Measurements from ENCODE around the gene PUM2. TPM values are rescaled to one million over a fixed set of nuclear protein-coding genes. Genes with fewer than 3 reads are reported as not detected.
A peak's percentile ranks its signal among the peaks of the same experiment; 100 is the strongest.

Gene PUM2
- polyA plus RNA-seq, 1 donor (not counting 4 experiments of a cell fraction or from before 2014, with no cell fraction given), result 47.5 TPM

- no peak for DNase-seq (ENCODE audit: low read depth, low spot score)
- Histone ChIP-seq H3K79me2 (ENCODE audit: control insufficient read depth, insufficient read depth, low read length) (peaks cover 82% of the 10 kb centered on the region), H3K9me3 (ENCODE audit: control insufficient read depth, low read depth, low read length) (no peaks in the 10 kb centered on the region), H3K4me2 (ENCODE audit: control insufficient read depth, extremely low read depth, insufficient read depth, low read depth, low read length) (peak overlapping the region; percentile 100), H4K20me1 (ENCODE audit: control insufficient read depth, extremely low read depth, insufficient read depth, low read length) (peaks cover 24% of the 10 kb centered on the region), H3K9me1 (ENCODE audit: control insufficient read depth, extremely low read depth, insufficient read depth, low read length) (no peaks in the 10 kb centered on the region), H3K27me3 (ENCODE audit: control insufficient read depth, extremely low read depth, insufficient read depth, low read length) (no peaks in the 10 kb centered on the region), H3K9ac (ENCODE audit: control insufficient read depth, extremely low read depth, insufficient read depth, low read length) (peak overlapping the region; percentile 96), H3K4me3 (ENCODE audit: control insufficient read depth in 2 of 3, extremely low read depth in 1 of 3, insufficient read depth in 2 of 3, low read depth in 1 of 3, low read length in 3 of 3) (peak overlapping the region; percentile 82 to 94 (median 91)), H3K4me1 (ENCODE audit: control insufficient read depth, extremely low read depth, insufficient read depth, low read length) (peaks cover 65% of the 10 kb centered on the region), H3K36me3 (ENCODE audit: control insufficient read depth in 2 of 2, extremely low read depth in 1 of 2, insufficient read depth in 2 of 2, low read length in 2 of 2) (peaks cover 8 to 53% of the 10 kb centered on the region in 2 experiments), H3K27ac (ENCODE audit: control insufficient read depth, insufficient read depth, low read length) (peak overlapping the region; percentile 96), H2AFZ (ENCODE audit: control insufficient read depth, low read length) (no peak overlapping the region)
- dilution Hi-C loops (cut with MboI; ENCODE audit: extremely low pct_ligation_motif_present, low sequenced_read_pairs), result no loop called here
- FAIRE-seq, result no peak
- TF ChIP-seq CTCF (optimal IDR thresholded peaks at IDR 0.05 in 1 of 3, IDR thresholded peaks at IDR 0.05 in 1 of 3, conservative IDR thresholded peaks at IDR 0.05 in 1 of 3; ENCODE audit: extremely low read depth in 1 of 3, insufficient read depth in 2 of 3, low read length in 3 of 3) (no peak), EZH2 (IDR thresholded peaks at IDR 0.05; ENCODE audit: low read length) (no peak)
Measured at GRCh38 chr2:20222014-20222768, 128.5 kb downstream of the PUM2 start.

- H2AFZ ChIP-seq (ENCODE audit: control insufficient read depth, low read length), result no peak overlapping the region
- dilution Hi-C loops (cut with MboI; ENCODE audit: extremely low pct_ligation_motif_present, low sequenced_read_pairs), result no loop called here
- peaks cover 71% of the 10 kb centered on the region for H3K4me1 ChIP-seq (ENCODE audit: control insufficient read depth, extremely low read depth, insufficient read depth, low read length)
- H3K4me3 ChIP-seq (ENCODE audit: control insufficient read depth in 2 of 3, extremely low read depth in 1 of 3, insufficient read depth in 2 of 3, low read depth in 1 of 3, low read length in 3 of 3), result peak overlapping the region; percentile 82 to 94 (median 91)
- H3K9me3 ChIP-seq (ENCODE audit: control insufficient read depth, low read depth, low read length), result no peaks in the 10 kb centered on the region
- peak; percentile 77 for FAIRE-seq
- H3K9ac ChIP-seq (ENCODE audit: control insufficient read depth, extremely low read depth, insufficient read depth, low read length), result peak overlapping the region; percentile 96
- peaks cover 11 to 59% of the 10 kb centered on the region in 2 experiments for H3K36me3 ChIP-seq (ENCODE audit: control insufficient read depth in 2 of 2, extremely low read depth in 1 of 2, insufficient read depth in 2 of 2, low read length in 2 of 2)
- H4K20me1 ChIP-seq (ENCODE audit: control insufficient read depth, extremely low read depth, insufficient read depth, low read length), result peaks cover 29% of the 10 kb centered on the region
- peak overlapping the region; percentile 100 for H3K4me2 ChIP-seq (ENCODE audit: control insufficient read depth, extremely low read depth, insufficient read depth, low read depth, low read length)
- no peaks in the 10 kb centered on the region for H3K9me1 ChIP-seq (ENCODE audit: control insufficient read depth, extremely low read depth, insufficient read depth, low read length)
- H3K79me2 ChIP-seq (ENCODE audit: control insufficient read depth, insufficient read depth, low read length), result peaks cover 89% of the 10 kb centered on the region
- TF ChIP-seq EZH2 (IDR thresholded peaks at IDR 0.05; ENCODE audit: low read length) (no peak), CTCF (optimal IDR thresholded peaks at IDR 0.05 in 1 of 3, IDR thresholded peaks at IDR 0.05 in 1 of 3, conservative IDR thresholded peaks at IDR 0.05 in 1 of 3; ENCODE audit: extremely low read depth in 1 of 3, insufficient read depth in 2 of 3, low read length in 3 of 3) (no peak)
- peak overlapping the region; percentile 96 for H3K27ac ChIP-seq (ENCODE audit: control insufficient read depth, insufficient read depth, low read length)
- no peak for DNase-seq (ENCODE audit: low read depth, low spot score)
- H3K27me3 ChIP-seq (ENCODE audit: control insufficient read depth, extremely low read depth, insufficient read depth, low read length), result no peaks in the 10 kb centered on the region
Measured at GRCh38 chr2:20221555-20221973, 129.1 kb downstream of the PUM2 start.
